SK-N-SH (cell line): ENCODE measurements around the gene PRKCA. TPM values are rescaled to one million over a fixed set of nuclear protein-coding genes. Genes with fewer than 3 reads are reported as not detected.

ENCODE experiments used
- CTCF ChIA-PET: fragments of 300-600, 350-600 bp; formaldehyde crosslinking; extraction: SDS; loops from one replicate; lab custom pipeline; 2021; lab: Yijun Ruan, JAX
- POLR2A ChIA-PET: fragments of 350-600 bp; sonication (Branson Sonifier 250); formaldehyde crosslinking; extraction: SDS; loops from one replicate; lab custom pipeline; 2020; ENCODE audit warnings: antibody characterized with exemption, inconsistent platforms; lab: Yijun Ruan, JAX
- DNase-seq: peaks from one replicate; pipeline ENCODE4 v3.0.0; 2012
- H2AFZ ChIP-seq: fragments of 200-600 bp; sonication (generic); 2 replicates; pipeline ENCODE4 v1.8.1; 2016; ENCODE audit warnings: antibody characterized with exemption, mild to moderate bottlenecking, low read depth
- H3F3A ChIP-seq: fragments of 200-600 bp; sonication (generic); replicated peaks from 2 replicates; pipeline ENCODE3; 2016; ENCODE audit warnings: antibody characterized with exemption, mild to moderate bottlenecking; ENCODE audit not compliant: insufficient read depth
- H3K27ac ChIP-seq, 2 experiments: fragments of 200-500 bp in 1 of 2; fragments of 200-600 bp in 1 of 2; sonication (Bioruptor generic) in 1 of 2; sonication (generic), shearing (Covaris generic) in 1 of 2; 2 replicates each; pipeline versions ENCODE4 v1.5.1 to v1.6.1; 2014 to 2016; ENCODE audit warnings: low read depth in 2 of 2, inconsistent platforms in 1 of 2, low read length in 1 of 2, mild to moderate bottlenecking in 1 of 2, mixed read lengths in 1 of 2
- H3K27me3 ChIP-seq: fragments of 200-600 bp; sonication (generic), shearing (Covaris generic); 2 replicates; pipeline ENCODE4 v1.6.1; 2016; ENCODE audit warnings: mixed run types; ENCODE audit not compliant: insufficient read depth
- H3K36me3 ChIP-seq, 2 experiments: fragments of 200-500 bp in 1 of 2; fragments of 200-600 bp in 1 of 2; sonication (Bioruptor generic) in 1 of 2; sonication (generic) in 1 of 2; replicated peaks in 1 of 2; 2 replicates each; pipeline versions ENCODE3 to v1.5.1; 2014 to 2016; ENCODE audit warnings: low read length in 1 of 2, mild to moderate bottlenecking in 1 of 2; ENCODE audit not compliant: insufficient read depth in 2 of 2, control insufficient read depth in 1 of 2
- H3K4me1 ChIP-seq, 2 experiments: fragments of 200-500 bp in 1 of 2; fragments of 200-600 bp in 1 of 2; sonication (Bioruptor generic) in 1 of 2; sonication (generic), shearing (Covaris generic) in 1 of 2; 2 replicates each; pipeline versions ENCODE4 v1.5.1 to v1.6.1; 2014 to 2016; ENCODE audit warnings: low read depth in 1 of 2, low read length in 1 of 2, mixed run types in 1 of 2; ENCODE audit not compliant: insufficient read depth in 2 of 2, control insufficient read depth in 1 of 2
- H3K4me2 ChIP-seq: fragments of 200-600 bp; sonication (generic), shearing (Covaris generic); 2 replicates; pipeline ENCODE4 v1.6.1; 2017; ENCODE audit warnings: mixed run types
- H3K4me3 ChIP-seq, 2 experiments: fragments of 200-500 bp in 1 of 2; fragments of 200-600 bp in 1 of 2; sonication (Bioruptor generic) in 1 of 2; sonication (generic), shearing (Covaris generic) in 1 of 2; 2 replicates each; pipeline versions ENCODE4 v1.5.1 to v1.8.1; 2014 to 2016; ENCODE audit warnings: low read depth in 2 of 2, inconsistent platforms in 1 of 2, low read length in 1 of 2, mild to moderate bottlenecking in 1 of 2, mixed read lengths in 1 of 2, moderate library complexity in 1 of 2
- H3K79me2 ChIP-seq: fragments of 200-600 bp; sonication (generic); 2 replicates; pipeline ENCODE4 v1.8.1; 2017; ENCODE audit warnings: mild to moderate bottlenecking; ENCODE audit not compliant: insufficient read depth
- H3K9ac ChIP-seq: fragments of 200-600 bp; sonication (generic); 2 replicates; pipeline ENCODE4 v1.6.1; 2017; ENCODE audit warnings: mixed run types
- H3K9me2 ChIP-seq: fragments of 200-600 bp; sonication (generic); 2 replicates; pipeline ENCODE4 v1.6.1; 2017; ENCODE audit warnings: mixed run types
- H3K9me3 ChIP-seq: fragments of 200-600 bp; sonication (generic); 2 replicates; pipeline ENCODE4 v1.6.1; 2017; ENCODE audit warnings: mixed run types, mild to moderate bottlenecking, moderate library complexity
- H4K20me1 ChIP-seq: fragments of 200-600 bp; sonication (generic); 2 replicates; pipeline ENCODE4 v1.6.1; 2017; ENCODE audit warnings: mild to moderate bottlenecking, mixed run types; ENCODE audit not compliant: insufficient read depth
- CHD2 ChIP-seq: fragments of 150-350 bp; IDR thresholded peaks from 2 replicates; pipeline ENCODE4 v1.6.1; 2018; ENCODE audit warnings: low read length; ENCODE audit not compliant: partially characterized antibody
- EP300 ChIP-seq, 2 experiments: IDR thresholded peaks; 2 replicates each; pipeline versions ENCODE4 v1.4.0 to v1.6.1; 2012; ENCODE audit warnings: borderline replicate concordance in 1 of 2, low read depth in 1 of 2, low read length in 1 of 2
- EZH2phosphoT487 ChIP-seq: fragments of 200-600 bp; sonication (generic); IDR thresholded peaks from 2 replicates; pipeline ENCODE4 v1.6.1; 2017; ENCODE audit warnings: low read depth, mixed run types, mild to moderate bottlenecking, antibody characterized with exemption, moderate library complexity, borderline replicate concordance
- FOXM1 ChIP-seq: IDR thresholded peaks from 2 replicates; pipeline ENCODE4 v1.4.0; 2012; ENCODE audit warnings: low read depth, mild to moderate bottlenecking
- GABPA ChIP-seq: IDR thresholded peaks from 2 replicates; pipeline ENCODE4 v1.4.0; 2012; ENCODE audit warnings: low read depth, mild to moderate bottlenecking
- GATA2 ChIP-seq: sonication (generic); formaldehyde crosslinking; IDR thresholded peaks from 2 replicates; pipeline ENCODE4 v1.5.0; 2020; ENCODE audit warnings: mild to moderate bottlenecking, missing genetic modification reagents
- JUND ChIP-seq: IDR thresholded peaks from 2 replicates; pipeline ENCODE4 v1.4.0; 2012
- NFIC ChIP-seq: IDR thresholded peaks from 2 replicates; pipeline ENCODE4 v1.4.0; 2012; ENCODE audit warnings: borderline replicate concordance
- POLR2AphosphoS5 ChIP-seq: IDR thresholded peaks from 2 replicates; pipeline ENCODE4 v1.6.1; 2012; ENCODE audit warnings: low read depth, low read length
- RCOR1 ChIP-seq: fragments of 150-350 bp; IDR thresholded peaks from 2 replicates; pipeline ENCODE4 v1.6.1; 2017; ENCODE audit warnings: antibody characterized with exemption, low read length
- RXRA ChIP-seq: IDR thresholded peaks from 2 replicates; pipeline ENCODE4 v1.4.0; 2012; ENCODE audit warnings: low read depth, mild to moderate bottlenecking, borderline replicate concordance
- SIN3A ChIP-seq: IDR thresholded peaks from 2 replicates; pipeline ENCODE4 v1.6.1; 2012; ENCODE audit warnings: low read depth, mild to moderate bottlenecking, low read length, moderate library complexity, borderline replicate concordance
- YY1 ChIP-seq: IDR thresholded peaks from 2 replicates; pipeline ENCODE4 v1.4.0; 2012; ENCODE audit warnings: low read depth, mild to moderate bottlenecking
- WGBS: methylation state at CpG from one replicate; pipeline ENCODE4 v1.1.6; 2017; ENCODE audit warnings: low lambda C conversion rate; 5-methylcytosine and 5-hydroxymethylcytosine counted together
- polyA plus RNA-seq, 3 experiments: library from polyadenylated mRNA; depleted of rRNA; stranded (reverse); fragments of >200 nt; gene quantifications; 2 replicates each; pipeline ENCODE4 v1.2.3, GENCODE V29; 2012
- TF ChIP-seq, protein P1 (sequence below): IDR thresholded peaks from 2 replicates; pipeline ENCODE4 v1.4.0; 2012; ENCODE audit warnings: low read depth
- TF ChIP-seq, protein P2 (sequence below): IDR thresholded peaks from 2 replicates; pipeline ENCODE4 v1.6.1; 2012; ENCODE audit warnings: mild to moderate bottlenecking, low read depth, low read length, moderate library complexity
- TF ChIP-seq, protein P3 (sequence below): IDR thresholded peaks from 2 replicates; pipeline ENCODE4; 2012
- TF ChIP-seq, protein P4 (sequence below): IDR thresholded peaks from 2 replicates; pipeline ENCODE4 v1.4.0; 2012; ENCODE audit warnings: low read depth, borderline replicate concordance

Gene PRKCA
- polyA plus RNA-seq, 1 of the 3 experiments (the other 2 are of a cell fraction), result 108 TPM

DNA sequence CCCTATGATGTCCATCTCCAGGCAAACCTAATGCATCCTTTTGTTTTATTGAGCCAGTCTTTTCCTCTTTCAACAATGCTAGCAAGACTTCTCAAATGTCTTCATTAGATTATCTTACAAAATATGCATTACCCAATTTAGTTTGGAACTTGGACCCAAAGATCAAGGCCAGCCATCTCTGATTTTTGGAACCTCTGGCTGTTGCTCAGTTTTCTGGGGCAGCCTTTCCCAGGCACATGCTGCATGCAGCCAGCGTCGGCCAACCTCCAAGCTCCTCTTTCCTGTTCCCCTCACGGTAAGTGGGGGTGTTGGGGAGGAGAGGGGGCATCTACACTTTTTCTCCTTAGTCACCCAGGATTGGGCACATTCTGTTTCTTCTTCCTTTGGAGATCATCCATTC is 189.3 kb downstream of the PRKCA start:
- no peaks in the 10 kb centered on the region for H3K9me2 ChIP-seq
- H3K9me3 ChIP-seq, result no peaks in the 10 kb centered on the region
- ChIA-PET POLR2A (no interaction called here), CTCF (interaction anchor here (1.7 to 2.1 kb wide), 2 partner anchors 11 to 17 kb away, joined by 7 read pairs; no protein-coding TSS in a partner anchor)
- peaks cover 20 to 44% of the 10 kb centered on the region in 2 experiments for H3K4me1 ChIP-seq
- no peak overlapping the region for H2AFZ ChIP-seq
- H3K9ac ChIP-seq, result no peak overlapping the region
- TF ChIP-seq NFIC (no peak), JUND (no peak)
- H3F3A ChIP-seq, result peaks cover 50% of the 10 kb centered on the region
- peaks cover 0 to 20% of the 10 kb centered on the region in 2 experiments for H3K36me3 ChIP-seq
- H4K20me1 ChIP-seq, result 0 out of 2 replicates have a peak, but pooled peaks cover 5% of the 10 kb centered on the region
- 98% methylated on average over 3 of the region's 3 CpGs for WGBS
- no peak overlapping the region for H3K4me3 ChIP-seq
- H3K27me3 ChIP-seq, result no peaks in the 10 kb centered on the region
- no peak for DNase-seq
- H3K4me2 ChIP-seq, result peak overlapping the region; percentile 72; the same call in 1 of the 2 replicates
- peaks cover 87% of the 10 kb centered on the region for H3K79me2 ChIP-seq
- H3K27ac ChIP-seq, result peak overlapping the region in 1 of 2 experiments; percentile 94; a peak in 2 of 4 replicates

DNA sequence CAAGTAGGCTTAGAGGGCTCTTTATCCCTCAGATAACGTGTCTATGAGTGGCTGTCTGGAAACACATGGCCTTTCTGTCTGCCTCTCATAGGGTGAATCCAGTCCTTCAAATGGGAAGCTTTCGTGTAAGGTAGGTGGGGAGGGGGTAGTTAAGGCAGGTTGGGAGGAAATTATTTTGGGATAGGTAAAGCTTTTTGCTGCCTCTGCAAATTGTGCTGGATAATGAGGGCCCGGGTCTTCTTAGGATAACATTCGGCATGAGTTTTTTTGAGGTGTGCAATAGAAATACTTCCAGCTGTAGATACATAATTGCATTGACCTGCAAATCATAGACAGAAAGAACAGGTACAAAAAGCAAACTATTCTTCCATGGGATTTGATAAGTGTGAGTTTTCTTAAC is 189.7 kb downstream of the PRKCA start:
- Histone ChIP-seq H3K9me2 (no peaks in the 10 kb centered on the region), H3K79me2 (peaks cover 87% of the 10 kb centered on the region), H3K9ac (peak overlapping the region; percentile 58; the same call in 1 of the 2 replicates), H3K4me3 (no peak overlapping the region), H3K4me2 (peak overlapping the region; percentile 72; the same call in 1 of the 2 replicates), H4K20me1 (0 out of 2 replicates have a peak, but pooled peaks cover 5% of the 10 kb centered on the region), H3F3A (peaks cover 50% of the 10 kb centered on the region)
- ChIA-PET CTCF (interaction anchor here (1.0 to 2.1 kb wide), 4 partner anchors 9 to 25 kb away, joined by 3 to 7 read pairs (median 5); no protein-coding TSS in a partner anchor), POLR2A (no interaction called here)
- peak; percentile 36 for DNase-seq
- TF ChIP-seq SIN3A (no peak), YY1 (no peak), GABPA (no peak), GATA2 (CRISPR knock-in tag) (no peak), CHD2 (no peak), RCOR1 (no peak), EZH2phosphoT487 (no peak), POLR2AphosphoS5 (no peak), EP300 (IDR thresholded peaks at IDR 0.05; ENCODE audit: borderline replicate concordance in 1 of 2, low read depth in 1 of 2, low read length in 1 of 2) (no peak), FOXM1 (no peak), NFIC (no peak), RXRA (no peak)
- TF ChIP-seq, protein P1, sequence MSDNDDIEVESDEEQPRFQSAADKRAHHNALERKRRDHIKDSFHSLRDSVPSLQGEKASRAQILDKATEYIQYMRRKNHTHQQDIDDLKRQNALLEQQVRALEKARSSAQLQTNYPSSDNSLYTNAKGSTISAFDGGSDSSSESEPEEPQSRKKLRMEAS, result no peak
- TF ChIP-seq, protein P2, sequence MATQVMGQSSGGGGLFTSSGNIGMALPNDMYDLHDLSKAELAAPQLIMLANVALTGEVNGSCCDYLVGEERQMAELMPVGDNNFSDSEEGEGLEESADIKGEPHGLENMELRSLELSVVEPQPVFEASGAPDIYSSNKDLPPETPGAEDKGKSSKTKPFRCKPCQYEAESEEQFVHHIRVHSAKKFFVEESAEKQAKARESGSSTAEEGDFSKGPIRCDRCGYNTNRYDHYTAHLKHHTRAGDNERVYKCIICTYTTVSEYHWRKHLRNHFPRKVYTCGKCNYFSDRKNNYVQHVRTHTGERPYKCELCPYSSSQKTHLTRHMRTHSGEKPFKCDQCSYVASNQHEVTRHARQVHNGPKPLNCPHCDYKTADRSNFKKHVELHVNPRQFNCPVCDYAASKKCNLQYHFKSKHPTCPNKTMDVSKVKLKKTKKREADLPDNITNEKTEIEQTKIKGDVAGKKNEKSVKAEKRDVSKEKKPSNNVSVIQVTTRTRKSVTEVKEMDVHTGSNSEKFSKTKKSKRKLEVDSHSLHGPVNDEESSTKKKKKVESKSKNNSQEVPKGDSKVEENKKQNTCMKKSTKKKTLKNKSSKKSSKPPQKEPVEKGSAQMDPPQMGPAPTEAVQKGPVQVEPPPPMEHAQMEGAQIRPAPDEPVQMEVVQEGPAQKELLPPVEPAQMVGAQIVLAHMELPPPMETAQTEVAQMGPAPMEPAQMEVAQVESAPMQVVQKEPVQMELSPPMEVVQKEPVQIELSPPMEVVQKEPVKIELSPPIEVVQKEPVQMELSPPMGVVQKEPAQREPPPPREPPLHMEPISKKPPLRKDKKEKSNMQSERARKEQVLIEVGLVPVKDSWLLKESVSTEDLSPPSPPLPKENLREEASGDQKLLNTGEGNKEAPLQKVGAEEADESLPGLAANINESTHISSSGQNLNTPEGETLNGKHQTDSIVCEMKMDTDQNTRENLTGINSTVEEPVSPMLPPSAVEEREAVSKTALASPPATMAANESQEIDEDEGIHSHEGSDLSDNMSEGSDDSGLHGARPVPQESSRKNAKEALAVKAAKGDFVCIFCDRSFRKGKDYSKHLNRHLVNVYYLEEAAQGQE, result no peak
- TF ChIP-seq, protein P3, sequence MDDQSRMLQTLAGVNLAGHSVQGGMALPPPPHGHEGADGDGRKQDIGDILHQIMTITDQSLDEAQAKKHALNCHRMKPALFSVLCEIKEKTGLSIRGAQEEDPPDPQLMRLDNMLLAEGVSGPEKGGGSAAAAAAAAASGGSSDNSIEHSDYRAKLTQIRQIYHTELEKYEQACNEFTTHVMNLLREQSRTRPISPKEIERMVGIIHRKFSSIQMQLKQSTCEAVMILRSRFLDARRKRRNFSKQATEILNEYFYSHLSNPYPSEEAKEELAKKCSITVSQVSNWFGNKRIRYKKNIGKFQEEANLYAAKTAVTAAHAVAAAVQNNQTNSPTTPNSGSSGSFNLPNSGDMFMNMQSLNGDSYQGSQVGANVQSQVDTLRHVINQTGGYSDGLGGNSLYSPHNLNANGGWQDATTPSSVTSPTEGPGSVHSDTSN, result no peak
- TF ChIP-seq, protein P4, sequence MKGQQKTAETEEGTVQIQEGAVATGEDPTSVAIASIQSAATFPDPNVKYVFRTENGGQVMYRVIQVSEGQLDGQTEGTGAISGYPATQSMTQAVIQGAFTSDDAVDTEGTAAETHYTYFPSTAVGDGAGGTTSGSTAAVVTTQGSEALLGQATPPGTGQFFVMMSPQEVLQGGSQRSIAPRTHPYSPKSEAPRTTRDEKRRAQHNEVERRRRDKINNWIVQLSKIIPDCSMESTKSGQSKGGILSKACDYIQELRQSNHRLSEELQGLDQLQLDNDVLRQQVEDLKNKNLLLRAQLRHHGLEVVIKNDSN, result no peak
- TF ChIP-seq, all 33 proteins: peak for 0
- Histone ChIP-seq H2AFZ (no peak overlapping the region), H3K4me1 (peaks cover 20 to 44% of the 10 kb centered on the region in 2 experiments), H3K36me3 (peaks cover 0 to 20% of the 10 kb centered on the region in 2 experiments), H3K27ac (peak overlapping the region; percentile 50 to 94; a peak in 3 of 4 replicates), H3K27me3 (no peaks in the 10 kb centered on the region), H3K9me3 (no peaks in the 10 kb centered on the region)
- WGBS, result 93% methylated on average over 4 of the region's 4 CpGs
